NCI-H2171 (cell line): Measurements from ENCODE around the gene TMEM87B.
"Not testable (repeated sequence)": the region's sequence is repeated elsewhere in the genome, so short reads cannot be mapped to it uniquely, and the experiment has no call there.

Experiments
- DNase-seq: peaks from one replicate; lab custom pipeline; 2025; lab: John Stamatoyannopoulos, UW

The TMEM87B gene

GRCh38 chr2:112073875-112074274, 18.8 kb downstream of the TMEM87B start:
- DNase-seq: no peak

- DNase-seq: no peak
Measured at GRCh38 chr2:112074506-112074905, 19.4 kb downstream of the TMEM87B start.

GRCh38 chr2:112075490-112076260, 20.6 kb downstream of the TMEM87B start:
- no peak for DNase-seq

- DNase-seq: no peak
Measured at GRCh38 chr2:112077814-112078213, 22.7 kb downstream of the TMEM87B start.

- DNase-seq: no peak
Measured at GRCh38 chr2:112081262-112081661, 26.2 kb downstream of the TMEM87B start.

GRCh38 chr2:112084689-112085374, 29.8 kb downstream of the TMEM87B start:
- DNase-seq: no peak

- no peak for DNase-seq
Measured at GRCh38 chr2:112085375-112085730, 30.3 kb downstream of the TMEM87B start.

- DNase-seq: no peak
Measured at GRCh38 chr2:112085916-112086669, 31.0 kb downstream of the TMEM87B start.

GRCh38 chr2:112087346-112088020, 32.4 kb downstream of the TMEM87B start:
- no peak for DNase-seq

- DNase-seq: no peak
Measured at GRCh38 chr2:112089375-112089774, 34.3 kb downstream of the TMEM87B start.

GRCh38 chr2:112092286-112093041, 37.4 kb downstream of the TMEM87B start:
- DNase-seq: no peak

GRCh38 chr2:112093216-112093615, 38.1 kb downstream of the TMEM87B start:
- DNase-seq: no peak

- no peak for DNase-seq
Measured at GRCh38 chr2:112095681-112096080, 40.6 kb downstream of the TMEM87B start.

- DNase-seq: no peak
Measured at GRCh38 chr2:112096098-112096497, 41.0 kb downstream of the TMEM87B start.

GRCh38 chr2:112108178-112108832, 53.2 kb downstream of the TMEM87B start:
- DNase-seq: no peak

GRCh38 chr2:112109278-112109677, 54.2 kb downstream of the TMEM87B start:
- DNase-seq: no peak

- no peak for DNase-seq
Measured at GRCh38 chr2:112110966-112111365, 55.9 kb downstream of the TMEM87B start.

GRCh38 chr2:112113354-112113753, 58.3 kb downstream of the TMEM87B start:
- not testable (repeated sequence) for DNase-seq

- no peak for DNase-seq
Measured at GRCh38 chr2:112118148-112118547, 63.1 kb downstream of the TMEM87B start.

GRCh38 chr2:112121682-112122254, 66.7 kb downstream of the TMEM87B start:
- DNase-seq: peak; percentile 34

- DNase-seq: no peak
Measured at GRCh38 chr2:112129060-112129459, 74.0 kb downstream of the TMEM87B start.
